ENCODE results near the gene BCAM.

Gene BCAM

GRCh38 chr19:44807162-44807561 lies 1.7 kb upstream of the BCAM start:
- Histone ChIP-seq H3K27me3 (ENCODE audit: low read length) (no peaks in the 10 kb centered on the region), H4K20me1 (ENCODE audit: low read depth, low read length) (no peaks in the 10 kb centered on the region), H3K9ac (ENCODE audit: low read length) (no peak overlapping the region), H3K4me2 (ENCODE audit: low read depth, low read length, poor library complexity, severe bottlenecking) (no peak overlapping the region), H3K27ac (ENCODE audit: low read depth, low read length) (no peak overlapping the region), H2AFZ (ENCODE audit: low read depth, low read length, severe bottlenecking) (no peak overlapping the region), H3K4me3 (ENCODE audit: insufficient read depth, low read length, poor library complexity, severe bottlenecking) (no peak overlapping the region), H3K79me2 (ENCODE audit: insufficient read depth, low read length) (no peaks in the 10 kb centered on the region), H3K9me3 (ENCODE audit: insufficient read depth, low read length) (no peaks in the 10 kb centered on the region), H3K9me2 (replicated peaks; ENCODE audit: insufficient read depth, low read length) (no peaks in the 10 kb centered on the region), H3K36me3 (ENCODE audit: low read length) (no peaks in the 10 kb centered on the region), H3F3A (ENCODE audit: insufficient read depth) (no peaks in the 10 kb centered on the region)
- TF ChIP-seq EZH2phosphoT487 (conservative IDR thresholded peaks at IDR 0.05; ENCODE audit: low read length), result no peak
- no peak for TF ChIP-seq CTCF (IDR thresholded peaks at IDR 0.05; ENCODE audit: insufficient read depth, low read length, poor library complexity, severe bottlenecking)

GRCh38 chr19:44807652-44808462 lies 1.0 kb upstream of the BCAM start:
- no peak for TF ChIP-seq EZH2phosphoT487 (conservative IDR thresholded peaks at IDR 0.05; ENCODE audit: low read length)
- TF ChIP-seq CTCF (IDR thresholded peaks at IDR 0.05; ENCODE audit: insufficient read depth, low read length, poor library complexity, severe bottlenecking), result peak; percentile 35

GRCh38 chr19:44809577-44810233 lies 802 bp downstream of the BCAM start:
- no peak overlapping the region for H3K9ac ChIP-seq (ENCODE audit: low read length)
- no peaks in the 10 kb centered on the region for H4K20me1 ChIP-seq (ENCODE audit: low read depth, low read length)
- no peaks in the 10 kb centered on the region for H3K9me3 ChIP-seq (ENCODE audit: insufficient read depth, low read length)
- no peak overlapping the region for H2AFZ ChIP-seq (ENCODE audit: low read depth, low read length, severe bottlenecking)
- H3K4me3 ChIP-seq (ENCODE audit: insufficient read depth, low read length, poor library complexity, severe bottlenecking), result no peak overlapping the region
- no peak overlapping the region for H3K27ac ChIP-seq (ENCODE audit: low read depth, low read length)
- TF ChIP-seq EZH2phosphoT487 (conservative IDR thresholded peaks at IDR 0.05; ENCODE audit: low read length), result no peak
- no peak for TF ChIP-seq CTCF (IDR thresholded peaks at IDR 0.05; ENCODE audit: insufficient read depth, low read length, poor library complexity, severe bottlenecking)
- no peaks in the 10 kb centered on the region for H3K9me2 ChIP-seq (replicated peaks; ENCODE audit: insufficient read depth, low read length)
- no peaks in the 10 kb centered on the region for H3F3A ChIP-seq (ENCODE audit: insufficient read depth)
- no peaks in the 10 kb centered on the region for H3K27me3 ChIP-seq (ENCODE audit: low read length)
- H3K36me3 ChIP-seq (ENCODE audit: low read length), result no peaks in the 10 kb centered on the region
- no peaks in the 10 kb centered on the region for H3K79me2 ChIP-seq (ENCODE audit: insufficient read depth, low read length)
- no peak overlapping the region for H3K4me2 ChIP-seq (ENCODE audit: low read depth, low read length, poor library complexity, severe bottlenecking)

More at GRCh38 chr19:44807652-44808462, 1.0 kb upstream of the BCAM start:
- Histone ChIP-seq H3K27ac (ENCODE audit: low read depth, low read length) (no peak overlapping the region), H3K9me2 (replicated peaks; ENCODE audit: insufficient read depth, low read length) (no peaks in the 10 kb centered on the region), H3K27me3 (ENCODE audit: low read length) (no peaks in the 10 kb centered on the region), H3K79me2 (ENCODE audit: insufficient read depth, low read length) (no peaks in the 10 kb centered on the region), H4K20me1 (ENCODE audit: low read depth, low read length) (no peaks in the 10 kb centered on the region), H3K4me2 (ENCODE audit: low read depth, low read length, poor library complexity, severe bottlenecking) (no peak overlapping the region), H3K9ac (ENCODE audit: low read length) (no peak overlapping the region), H3F3A (ENCODE audit: insufficient read depth) (no peaks in the 10 kb centered on the region), H3K36me3 (ENCODE audit: low read length) (no peaks in the 10 kb centered on the region), H3K4me3 (ENCODE audit: insufficient read depth, low read length, poor library complexity, severe bottlenecking) (no peak overlapping the region), H3K9me3 (ENCODE audit: insufficient read depth, low read length) (no peaks in the 10 kb centered on the region), H2AFZ (ENCODE audit: low read depth, low read length, severe bottlenecking) (no peak overlapping the region)

Data from SU-DHL-6 (cell line).